Measurements from ENCODE around the gene FATE1.

GRCh38 chrX:151746502-151746901 is 30.7 kb downstream of the FATE1 start:
- no peak for TF ChIP-seq POLR2A (IDR thresholded peaks at IDR 0.05; ENCODE audit: low read length)
- TF ChIP-seq GATA1 (IDR thresholded peaks at IDR 0.05; ENCODE audit: low read depth, low read length), result no peak

Measured in erythroblast (primary cell).